Uterus (tissue), 2 donors: ENCODE results near the gene CCN5.

Experiments
- CTCF ChIP-seq, 4 experiments: fragments of 200-600 bp in 2 of 4; fragments of 450-650 bp in 2 of 4; sonication (generic) in 2 of 4; IDR thresholded peaks; one replicate each; pipeline ENCODE4 v1.5.1; 2016 to 2019; ENCODE audit warnings: antibody characterized with exemption in 4 of 4, mild to moderate bottlenecking in 2 of 4, moderate library complexity in 1 of 4
- POLR2A ChIP-seq, 2 donors: fragments of 450-650 bp; IDR thresholded peaks; one replicate each; pipeline ENCODE4 v1.6.1; 2016; ENCODE audit warnings: antibody characterized with exemption in 2 of 2, mild to moderate bottlenecking in 1 of 2, moderate library complexity in 1 of 2

GRCh38 chr20:44723391-44723790 lies 8.2 kb downstream of the CCN5 start:
- TF ChIP-seq CTCF (IDR thresholded peaks at IDR 0.05) (no peak), POLR2A (IDR thresholded peaks at IDR 0.05) (no peak)
